GM12878 (cell line): ENCODE measurements around the gene TBC1D5. TPM values are rescaled to one million over a fixed set of nuclear protein-coding genes. Genes with fewer than 3 reads are reported as not detected.

Experiments used
- ATAC-seq: fragments of 200-7000 bp; cut with Tn5 transposase; 3 replicates; pipeline ENCODE4 v1.9.1; 2020; ENCODE audit warnings: mild to moderate bottlenecking, moderate library complexity
- BruUV-seq: library from RNA; stranded (reverse); fragments of 400-500 nt; replicated peaks from 2 replicates; lab custom pipeline; 2021; lab: Mats Ljungman, UMichigan
- CTCF ChIA-PET: fragments of 300-600 bp; sonication (Branson Sonifier 250); formaldehyde crosslinking; extraction: SDS; loops from one replicate; lab custom pipeline; 2021; ENCODE audit warnings: inconsistent platforms; lab: Yijun Ruan, JAX
- POLR2A ChIA-PET: fragments of 350-600 bp; formaldehyde crosslinking; extraction: SDS; loops from one replicate; lab custom pipeline; 2021; ENCODE audit warnings: inconsistent platforms; lab: Charles Lee
- RAD21 ChIA-PET: fragments of 300-600 bp; sonication (Branson Sonifier 250); formaldehyde crosslinking; loops from one replicate; lab custom pipeline; 2023; ENCODE audit warnings: antibody characterized with exemption; ENCODE audit not compliant: unreplicated experiment; lab: Charles Lee
- SMC1A ChIA-PET: fragments of 300-600 bp; sonication (Branson Sonifier 250); formaldehyde crosslinking; loops from one replicate; lab custom pipeline; 2023; ENCODE audit not compliant: unreplicated experiment, uncharacterized antibody; lab: Charles Lee
- DNase-seq: peaks from one replicate; pipeline ENCODE4 v3.0.0-alpha.2; 2011; ENCODE audit warnings: low read depth, low spot score
- FAIRE-seq: peaks from 3 replicates; lab custom pipeline; 2011; peaks lifted over from hg19 to GRCh38; lab: Jason Lieb, UNC
- H2AFZ ChIP-seq: 2 replicates; pipeline ENCODE4 v1.6.0; 2011; ENCODE audit warnings: low read depth, low read length, control low read depth; ENCODE audit not compliant: control insufficient read depth
- H3K27ac ChIP-seq: 2 replicates; pipeline ENCODE4 v1.5.1; 2011; ENCODE audit warnings: control low read depth; ENCODE audit not compliant: control insufficient read depth, insufficient read depth
- H3K27me3 ChIP-seq, 2 experiments: replicated peaks in 1 of 2; 2 replicates each; pipeline versions ENCODE4 v1.6.0 to v1.6.1; 2011; ENCODE audit warnings: low read length in 1 of 2; ENCODE audit not compliant: control insufficient read depth in 2 of 2, insufficient read depth in 2 of 2
- H3K36me3 ChIP-seq, 2 experiments: 2 replicates each; pipeline ENCODE4 v1.5.1; 2011; ENCODE audit warnings: low read length in 1 of 2; ENCODE audit not compliant: control insufficient read depth in 2 of 2, insufficient read depth in 2 of 2
- H3K4me1 ChIP-seq: 2 replicates; pipeline ENCODE4 v1.6.1; 2011; ENCODE audit warnings: mild to moderate bottlenecking, low read length, moderate library complexity, mixed read lengths; ENCODE audit not compliant: control insufficient read depth, insufficient read depth
- H3K4me2 ChIP-seq: 2 replicates; pipeline ENCODE4 v1.6.0; 2011; ENCODE audit warnings: control low read depth; ENCODE audit not compliant: control insufficient read depth, insufficient read depth
- H3K4me3 ChIP-seq: fragments of 200-600 bp; sonication (generic); 2 replicates; pipeline ENCODE4 v1.5.1; 2016
- H3K79me2 ChIP-seq: 2 replicates; pipeline ENCODE4 v1.6.0; 2011; ENCODE audit warnings: low read length; ENCODE audit not compliant: control insufficient read depth, insufficient read depth
- H3K9ac ChIP-seq: 2 replicates; pipeline ENCODE4 v1.8.0; 2011; ENCODE audit warnings: low read length, control low read depth, mixed read lengths; ENCODE audit not compliant: control insufficient read depth, insufficient read depth
- H3K9me3 ChIP-seq: replicated peaks from 3 replicates; pipeline ENCODE4 v1.5.1; 2011; ENCODE audit warnings: mild to moderate bottlenecking, low read length; ENCODE audit not compliant: control insufficient read depth, insufficient read depth
- H4K20me1 ChIP-seq: 2 replicates; pipeline ENCODE4 v1.6.0; 2011; ENCODE audit not compliant: control insufficient read depth, insufficient read depth
- BCL11A ChIP-seq: IDR thresholded peaks from 2 replicates; pipeline ENCODE4 v1.6.1; 2011; ENCODE audit warnings: low read depth, low read length
- BHLHE40 ChIP-seq, 2 experiments: fragments of 450-650 bp in 1 of 2; IDR thresholded peaks; 2 replicates each; pipeline ENCODE4 v1.6.1; 2011 to 2017; ENCODE audit warnings: low read depth in 2 of 2, borderline replicate concordance in 1 of 2, improper control_type of control experiment in 1 of 2, low read length in 1 of 2, mild to moderate bottlenecking in 1 of 2
- BRCA1 ChIP-seq: IDR thresholded peaks from 2 replicates; pipeline ENCODE4 v1.6.1; 2011; ENCODE audit warnings: low read depth, low read length, improper control_type of control experiment
- DPF2 ChIP-seq: fragments of 450-650 bp; IDR thresholded peaks from 2 replicates; pipeline ENCODE4 v1.6.1; 2017; ENCODE audit warnings: mild to moderate bottlenecking
- EED ChIP-seq: sonication (generic); IDR thresholded peaks from 2 replicates; pipeline ENCODE4 v1.6.1; 2016; ENCODE audit warnings: antibody characterized with exemption, low read depth
- ESRRA ChIP-seq: IDR thresholded peaks from 2 replicates; pipeline ENCODE4 v1.6.1; 2012; ENCODE audit warnings: mild to moderate bottlenecking, low read length, improper control_type of control experiment
- GABPA ChIP-seq: IDR thresholded peaks from 2 replicates; pipeline ENCODE4 v1.6.1; 2014; ENCODE audit warnings: antibody characterized with exemption, low read depth, mild to moderate bottlenecking, inconsistent platforms
- MXI1 ChIP-seq: fragments of 150-350 bp; IDR thresholded peaks from 2 replicates; pipeline ENCODE4 v1.6.1; 2011; ENCODE audit warnings: low read depth, mild to moderate bottlenecking, inconsistent platforms, low read length, improper control_type of control experiment
- NFYA ChIP-seq: IDR thresholded peaks from 2 replicates; pipeline ENCODE4 v1.6.1; 2011; ENCODE audit warnings: low read depth, mild to moderate bottlenecking, low read length, improper control_type of control experiment, borderline replicate concordance
- PML ChIP-seq: IDR thresholded peaks from 2 replicates; pipeline ENCODE4 v1.6.1; 2012; ENCODE audit warnings: low read length, inconsistent platforms
- POLR2AphosphoS2 ChIP-seq: IDR thresholded peaks from 2 replicates; pipeline ENCODE4 v1.6.1; 2011; ENCODE audit warnings: low read depth, mild to moderate bottlenecking, low read length, improper control_type of control experiment, moderate library complexity
- RAD21 ChIP-seq: IDR thresholded peaks from 2 replicates; pipeline ENCODE4 v1.6.1; 2011; ENCODE audit warnings: mild to moderate bottlenecking, low read depth, low read length, moderate library complexity; ENCODE audit not compliant: insufficient read depth
- RELA ChIP-seq: fragments of 450-650 bp; IDR thresholded peaks from 2 replicates; pipeline ENCODE4 v1.8.0; 2014; ENCODE audit warnings: borderline replicate concordance; ENCODE audit not compliant: partially characterized antibody
- STAT1 ChIP-seq: fragments of 450-650 bp; conservative IDR thresholded peaks from 2 replicates; pipeline ENCODE4 v1.6.1; 2014; ENCODE audit warnings: antibody characterized with exemption, mild to moderate bottlenecking
- STAT3 ChIP-seq: IDR thresholded peaks from 2 replicates; pipeline ENCODE4 v1.6.1; 2011; ENCODE audit warnings: low read depth, low read length, improper control_type of control experiment
- ZZZ3 ChIP-seq: IDR thresholded peaks from 2 replicates; pipeline ENCODE4 v1.6.1; 2011; ENCODE audit warnings: low read depth; ENCODE audit not compliant: control insufficient read depth, insufficient read length
- WGBS: methylation state at CpG from one replicate; pipeline ENCODE4 v1.1.6; 2016; ENCODE audit warnings: low lambda C conversion rate; ENCODE audit not compliant: insufficient replicate concordance, insufficient coverage; ENCODE audit errors: missing lambda C conversion rate; 5-methylcytosine and 5-hydroxymethylcytosine counted together
- in situ Hi-C: fragments of 300-500 bp; cut with MboI; formaldehyde crosslinking; loops from 9 replicates; pipeline ENCODE4 v1.14.3; 2018; ENCODE audit warnings: mixed read lengths
- intact Hi-C: fragments of 100-400 bp; cut with micrococcal nuclease; formaldehyde crosslinking; loops from one replicate; pipeline ENCODE4 v1.14.2; 2022; ENCODE audit not compliant: unreplicated experiment
- polyA plus RNA-seq, 11 experiments: library from polyadenylated mRNA; depleted of rRNA in 4 of 11; unstranded in 6 of 11; stranded (reverse) in 5 of 11; fragments of >200 nt; fragmentation: Nextera tagmentation in 4 of 11; fragmentation: Illumina TruSeq in 1 of 11; extraction: Ambion mirVana in 4 of 11; extraction: Trizol in 1 of 11; gene quantifications; 1 replicate in 1 of 11; 2 replicates in 10 of 11; pipeline versions ENCODE4 v1.2.1 to v1.2.3, GENCODE V29; 2011 to 2016; ENCODE audit warnings: inconsistent platforms in 2 of 11, missing spikeins in 2 of 11, low read depth in 1 of 11
- total RNA-seq, 4 experiments: library from RNA; depleted of rRNA in 3 of 4; stranded (reverse); fragments of >200 nt in 3 of 4; fragmentation: Illumina TruSeq in 1 of 4; extraction: Trizol in 1 of 4; gene quantifications; 2 replicates each; pipeline versions ENCODE4 v1.2.1 to v1.2.3, GENCODE V29; 2013 to 2021
- TF ChIP-seq, protein P1 (sequence below), 3 experiments: IDR thresholded peaks in 2 of 3; conservative IDR thresholded peaks in 1 of 3; 2 replicates each; pipeline ENCODE4 v1.5.1; 2011; ENCODE audit warnings: low read depth in 3 of 3, low read length in 3 of 3, mild to moderate bottlenecking in 3 of 3, control low read depth in 2 of 3, moderate library complexity in 2 of 3, inconsistent platforms in 1 of 3, mixed read lengths in 1 of 3; ENCODE audit not compliant: control insufficient read depth in 2 of 3, insufficient read depth in 1 of 3; ENCODE audit errors: extremely low read depth in 1 of 3
- TF ChIP-seq, protein P2 (sequence below): IDR thresholded peaks from 2 replicates; pipeline ENCODE4 v1.6.1; 2011; ENCODE audit warnings: low read depth, low read length, improper control_type of control experiment, borderline replicate concordance
- TF ChIP-seq, protein P3 (sequence below): IDR thresholded peaks from 2 replicates; pipeline ENCODE4 v1.6.1; 2011; ENCODE audit warnings: borderline replicate concordance, low read depth, mild to moderate bottlenecking, moderate library complexity, low read length; ENCODE audit not compliant: insufficient read depth, poor library complexity, severe bottlenecking

TBC1D5 gene
- total and polyA plus RNA-seq, 10 of the 15 experiments (the other 5 are each of a cell fraction or from before 2014, with no cell fraction given) = 5.5 to 61.0 (median 43.8) TPM

DNA sequence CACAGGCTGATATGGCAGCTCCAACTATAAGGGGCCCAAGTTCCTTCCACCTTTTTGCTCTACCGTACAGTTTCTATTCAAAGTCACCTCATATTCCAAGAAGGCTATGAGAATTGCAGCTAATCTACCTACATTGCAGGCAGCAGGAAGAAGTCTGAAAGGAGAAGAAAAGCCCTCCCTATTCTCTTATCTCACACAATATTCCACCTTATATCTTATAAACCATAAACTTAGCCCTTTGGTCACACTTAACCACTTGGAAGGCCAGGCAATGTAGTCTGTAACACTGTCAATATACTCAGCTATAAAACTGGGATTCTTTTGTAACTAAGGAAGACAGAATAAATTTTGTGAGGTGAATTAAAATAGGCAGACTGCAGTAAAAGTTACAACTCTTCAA, 54.9 kb downstream of the TBC1D5 start (continued):
- TF ChIP-seq ZZZ3 (no peak), ESRRA (no peak), NFYA (no peak), STAT1 (no peak)
- TF ChIP-seq, protein P1, sequence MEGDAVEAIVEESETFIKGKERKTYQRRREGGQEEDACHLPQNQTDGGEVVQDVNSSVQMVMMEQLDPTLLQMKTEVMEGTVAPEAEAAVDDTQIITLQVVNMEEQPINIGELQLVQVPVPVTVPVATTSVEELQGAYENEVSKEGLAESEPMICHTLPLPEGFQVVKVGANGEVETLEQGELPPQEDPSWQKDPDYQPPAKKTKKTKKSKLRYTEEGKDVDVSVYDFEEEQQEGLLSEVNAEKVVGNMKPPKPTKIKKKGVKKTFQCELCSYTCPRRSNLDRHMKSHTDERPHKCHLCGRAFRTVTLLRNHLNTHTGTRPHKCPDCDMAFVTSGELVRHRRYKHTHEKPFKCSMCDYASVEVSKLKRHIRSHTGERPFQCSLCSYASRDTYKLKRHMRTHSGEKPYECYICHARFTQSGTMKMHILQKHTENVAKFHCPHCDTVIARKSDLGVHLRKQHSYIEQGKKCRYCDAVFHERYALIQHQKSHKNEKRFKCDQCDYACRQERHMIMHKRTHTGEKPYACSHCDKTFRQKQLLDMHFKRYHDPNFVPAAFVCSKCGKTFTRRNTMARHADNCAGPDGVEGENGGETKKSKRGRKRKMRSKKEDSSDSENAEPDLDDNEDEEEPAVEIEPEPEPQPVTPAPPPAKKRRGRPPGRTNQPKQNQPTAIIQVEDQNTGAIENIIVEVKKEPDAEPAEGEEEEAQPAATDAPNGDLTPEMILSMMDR (IDR thresholded peaks at IDR 0.05 in 2 of 3, conservative IDR thresholded peaks at IDR 0.05 in 1 of 3; ENCODE audit: control insufficient read depth in 2 of 3, extremely low read depth in 1 of 3, insufficient read depth in 1 of 3, low read depth in 3 of 3, low read length in 3 of 3) = no peak
- TF ChIP-seq, all 136 proteins: peak for 0

DNA sequence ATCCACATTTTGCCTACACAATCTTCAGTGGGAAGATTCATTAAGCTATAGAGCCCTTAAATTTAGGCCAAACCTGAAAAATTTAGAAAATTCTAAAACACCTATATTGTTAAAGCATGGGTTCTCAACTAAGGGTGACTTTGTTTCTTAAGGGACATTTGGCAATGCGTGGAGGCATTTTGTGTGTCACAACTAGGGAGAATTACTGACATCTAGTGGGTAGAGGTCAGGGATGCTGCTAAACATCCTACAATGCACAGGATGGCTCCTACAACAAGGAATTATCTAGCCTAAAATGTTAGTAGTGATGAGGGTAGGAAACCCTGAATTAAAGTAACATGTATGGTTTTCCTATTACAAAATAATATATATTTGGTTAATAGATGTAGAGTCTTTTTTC, 55.8 kb downstream of the TBC1D5 start:
- H3K79me2 ChIP-seq = peaks cover 8% of the 10 kb centered on the region
- no peak overlapping the region for H3K4me2 ChIP-seq
- H3K36me3 ChIP-seq = no peaks in the 10 kb centered on the region
- ChIA-PET RAD21 (interaction anchor here (2.1 kb wide), 1 partner anchor 41 kb away, joined by 8 read pairs; no protein-coding TSS in a partner anchor), CTCF (interaction anchor here (0.8 to 4.4 kb wide), 9 partner anchors 13 to 287 kb away, joined by 3 to 20 read pairs (median 5); no protein-coding TSS in a partner anchor), POLR2A (no interaction called here), SMC1A (interaction anchor here (0.6 to 1.2 kb wide), 3 partner anchors 18 to 470 kb away, joined by 3 to 4 read pairs (median 4); no protein-coding TSS in a partner anchor)
- no peak for DNase-seq
- no TSS peak for BruUV-seq
- WGBS = 91% methylated on average over 1 of the region's 1 CpG
- no peaks in the 10 kb centered on the region for H3K9me3 ChIP-seq
- FAIRE-seq = peak; percentile 7
- H3K4me3 ChIP-seq = no peak overlapping the region
- H2AFZ ChIP-seq = no peak overlapping the region
- peak; percentile 48 for ATAC-seq
- H3K27ac ChIP-seq = no peak overlapping the region
- intact Hi-C loops (loop anchor here (1.0 to 5.0 kb wide), 2 partner anchors 156 to 253 kb away; no protein-coding TSS in a partner anchor), in situ Hi-C loops (no loop called here)
- no peaks in the 10 kb centered on the region for H3K27me3 ChIP-seq
- H3K4me1 ChIP-seq = no peaks in the 10 kb centered on the region
- no peaks in the 10 kb centered on the region for H4K20me1 ChIP-seq
- no peak overlapping the region for H3K9ac ChIP-seq
- TF ChIP-seq BRCA1 = no peak
- TF ChIP-seq, protein P2, sequence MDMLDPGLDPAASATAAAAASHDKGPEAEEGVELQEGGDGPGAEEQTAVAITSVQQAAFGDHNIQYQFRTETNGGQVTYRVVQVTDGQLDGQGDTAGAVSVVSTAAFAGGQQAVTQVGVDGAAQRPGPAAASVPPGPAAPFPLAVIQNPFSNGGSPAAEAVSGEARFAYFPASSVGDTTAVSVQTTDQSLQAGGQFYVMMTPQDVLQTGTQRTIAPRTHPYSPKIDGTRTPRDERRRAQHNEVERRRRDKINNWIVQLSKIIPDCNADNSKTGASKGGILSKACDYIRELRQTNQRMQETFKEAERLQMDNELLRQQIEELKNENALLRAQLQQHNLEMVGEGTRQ = no peak
- TF ChIP-seq PML = no peak
- no peak for TF ChIP-seq BHLHE40 (IDR thresholded peaks at IDR 0.05; ENCODE audit: borderline replicate concordance in 1 of 2, low read depth in 2 of 2, low read length in 1 of 2)
- TF ChIP-seq GABPA = no peak
- TF ChIP-seq EED = no peak
- TF ChIP-seq, protein P3, sequence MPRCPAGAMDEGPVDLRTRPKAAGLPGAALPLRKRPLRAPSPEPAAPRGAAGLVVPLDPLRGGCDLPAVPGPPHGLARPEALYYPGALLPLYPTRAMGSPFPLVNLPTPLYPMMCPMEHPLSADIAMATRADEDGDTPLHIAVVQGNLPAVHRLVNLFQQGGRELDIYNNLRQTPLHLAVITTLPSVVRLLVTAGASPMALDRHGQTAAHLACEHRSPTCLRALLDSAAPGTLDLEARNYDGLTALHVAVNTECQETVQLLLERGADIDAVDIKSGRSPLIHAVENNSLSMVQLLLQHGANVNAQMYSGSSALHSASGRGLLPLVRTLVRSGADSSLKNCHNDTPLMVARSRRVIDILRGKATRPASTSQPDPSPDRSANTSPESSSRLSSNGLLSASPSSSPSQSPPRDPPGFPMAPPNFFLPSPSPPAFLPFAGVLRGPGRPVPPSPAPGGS = no peak
- no peak for TF ChIP-seq STAT3
- TF ChIP-seq POLR2AphosphoS2 = no peak
- no peak for TF ChIP-seq RELA
- no peak for TF ChIP-seq DPF2
- no peak for TF ChIP-seq BCL11A
- peak; percentile 58 for TF ChIP-seq RAD21
- no peak for TF ChIP-seq MXI1
